HG02970 (cell line): Measurements from ENCODE around the gene PDIA3.
"Not testable (repeated sequence)": the region's sequence is repeated elsewhere in the genome, so short reads cannot be mapped to it uniquely, and the experiment has no call there.

Experiments
- ATAC-seq: cut with Tn5 transposase; IDR thresholded peaks from one replicate; pipeline ENCODE4 v1.9.1; 2021; ENCODE audit warnings: mild to moderate bottlenecking, moderate library complexity, moderate number of reproducible peaks; ENCODE audit not compliant: unreplicated experiment, low FRiP score

PDIA3 gene

GRCh38 chr15:43808960-43809678, 62.9 kb downstream of the PDIA3 start:
- ATAC-seq, result no peak

GRCh38 chr15:43815064-43815463, 68.8 kb downstream of the PDIA3 start:
- not testable (repeated sequence) for ATAC-seq

GRCh38 chr15:43821505-43821904, 75.3 kb downstream of the PDIA3 start:
- no peak for ATAC-seq
